ENCODE results near the gene FHIT.

Gene FHIT

GRCh38 chr3:61162965-61163364 lies 88.3 kb downstream of the FHIT start:
- DNase-seq = no peak

- no peak for DNase-seq
Observed at GRCh38 chr3:61158667-61159066, 92.6 kb downstream of the FHIT start.

GRCh38 chr3:61158216-61158615 lies 93.0 kb downstream of the FHIT start:
- no peak for DNase-seq

- no peak for DNase-seq
Observed at GRCh38 chr3:61157414-61157813, 93.8 kb downstream of the FHIT start.

- DNase-seq = no peak
Observed at GRCh38 chr3:61155701-61156292, 95.5 kb downstream of the FHIT start.

- DNase-seq = no peak
Observed at GRCh38 chr3:61154457-61155198, 96.6 kb downstream of the FHIT start.

- peak; percentile 94 for DNase-seq
Observed at GRCh38 chr3:61152071-61152470, 99.2 kb downstream of the FHIT start.

- no peak for DNase-seq
Observed at GRCh38 chr3:61149236-61149635, 102.0 kb downstream of the FHIT start.

- DNase-seq = no peak
Observed at GRCh38 chr3:61146010-61146890, 105.0 kb downstream of the FHIT start.

- DNase-seq = no peak
Observed at GRCh38 chr3:61141697-61142096, 109.6 kb downstream of the FHIT start.

GRCh38 chr3:61141227-61141626 lies 110.0 kb downstream of the FHIT start:
- DNase-seq = no peak

- DNase-seq = no peak
Observed at GRCh38 chr3:61139686-61140085, 111.6 kb downstream of the FHIT start.

- DNase-seq = no peak
Observed at GRCh38 chr3:61138401-61138800, 112.9 kb downstream of the FHIT start.

- DNase-seq = no peak
Observed at GRCh38 chr3:61136191-61136590, 115.1 kb downstream of the FHIT start.

- no peak for DNase-seq
Observed at GRCh38 chr3:61134532-61134931, 116.7 kb downstream of the FHIT start.

GRCh38 chr3:61132062-61132461 lies 119.2 kb downstream of the FHIT start:
- no peak for DNase-seq

GRCh38 chr3:61118830-61119229 lies 132.4 kb downstream of the FHIT start:
- DNase-seq = no peak

GRCh38 chr3:61117045-61117898 lies 134.0 kb downstream of the FHIT start:
- DNase-seq = no peak

- no peak for DNase-seq
Observed at GRCh38 chr3:61114316-61114953, 136.8 kb downstream of the FHIT start.

GRCh38 chr3:61111825-61112224 lies 139.4 kb downstream of the FHIT start:
- DNase-seq = no peak

GRCh38 chr3:61110576-61110975 lies 140.7 kb downstream of the FHIT start:
- no peak for DNase-seq

Data from hematopoietic multipotent progenitor cell treated with erythropoietin and hydrocortisone succinate and interleukin-3 and kit ligand, for 8 days (in vitro differentiated cells).